Psoas muscle (tissue), 8 donors: ENCODE data around the gene SBF2. TPM values are rescaled to one million over a fixed set of nuclear protein-coding genes. Genes with fewer than 3 reads are reported as not detected.

Experiments used
- ATAC-seq, 4 donors: fragments of 200-7000 bp; cut with Tn5 transposase; one replicate each; pipeline ENCODE4 v1.9.1; 2020; ENCODE audit warnings: moderate library complexity in 3 of 4, mild to moderate bottlenecking in 2 of 4
- DNase-seq, 2 donors: peaks; one replicate each; pipeline ENCODE4 v3.0.0-alpha.2; 2020
- H3K27ac ChIP-seq: fragments of 200-600 bp; one replicate; pipeline ENCODE4 v1.8.0; 2022
- H3K27me3 ChIP-seq, 3 donors: fragments of 200-600 bp in 1 of 3; one replicate each; pipeline versions ENCODE4 v1.6.1 to v1.8.0; 2013 to 2022; ENCODE audit warnings: low read length in 2 of 3, mild to moderate bottlenecking in 2 of 3, moderate library complexity in 1 of 3; ENCODE audit not compliant: insufficient read depth in 3 of 3
- H3K36me3 ChIP-seq, 2 donors: fragments of 200-600 bp in 1 of 2; one replicate each; pipeline versions ENCODE4 v1.6.1 to v1.8.0; 2013 to 2022; ENCODE audit warnings: low read depth in 1 of 2, mild to moderate bottlenecking in 1 of 2, moderate library complexity in 1 of 2; ENCODE audit not compliant: insufficient read depth in 1 of 2
- H3K4me1 ChIP-seq: fragments of 200-600 bp; one replicate; pipeline ENCODE4 v1.8.0; 2022
- H3K4me3 ChIP-seq: fragments of 200-600 bp; one replicate; pipeline ENCODE4 v1.8.0; 2022; ENCODE audit warnings: mild to moderate bottlenecking
- H3K9me3 ChIP-seq: fragments of 200-600 bp; one replicate; pipeline ENCODE4 v1.8.0; 2022
- WGBS, 3 donors: extraction: QIAGEN DNeasy Blood & Tissue Kit; methylation state at CpG; one replicate each; pipeline versions ENCODE4 v1.1.6 to v1.1.7; 2013; 5-methylcytosine and 5-hydroxymethylcytosine counted together
- intact Hi-C, 2 donors: fragments of 100-400 bp; cut with DNase I; formaldehyde crosslinking; loops; one replicate each; pipeline versions ENCODE4 v1.11.0 to v1.14.2; 2022
- polyA plus RNA-seq, 3 donors: library from polyadenylated mRNA; stranded (reverse); fragments of 200-250 nt; gene quantifications; one replicate each; pipeline ENCODE4 v1.2.3, GENCODE V29; 2013
- total RNA-seq, 4 donors: library from RNA; stranded (reverse); fragmentation: NEBNext Ultra II Directional in 2 of 4; extraction: Animal tissue kit (Norgen Biotek cat#: 25700) in 2 of 4; gene quantifications; one replicate each; pipeline versions ENCODE4 v1.2.1 to v1.2.4, GENCODE V29; 2021 to 2023
- TF ChIP-seq, protein P1 (sequence below): fragments of 200-600 bp; IDR thresholded peaks from one replicate; pipeline ENCODE4 v1.8.0; 2022; ENCODE audit warnings: antibody characterized with exemption
- donor health status: healthy with polysubstance abuse.
- donor health status: DM: no; HTN: no; CAD: no; lungs with moderate emphysema.
- donor health status: Bipolar disorder and iron deficiency.
- donor health status: healthy.
- donor health status: DM: yes; HTN: yes; CAD: no.
- donor health status: DM: no; HTN: no; CAD: no.
- donor health status: DM: no; HTN: no; CAD: no.
- donor health status: DM: yes; HTN: yes; CAD: no.

Gene SBF2
- total and polyA plus RNA-seq, 7 donors = 3.3 to 12.6 (median 10.6) TPM

DNA sequence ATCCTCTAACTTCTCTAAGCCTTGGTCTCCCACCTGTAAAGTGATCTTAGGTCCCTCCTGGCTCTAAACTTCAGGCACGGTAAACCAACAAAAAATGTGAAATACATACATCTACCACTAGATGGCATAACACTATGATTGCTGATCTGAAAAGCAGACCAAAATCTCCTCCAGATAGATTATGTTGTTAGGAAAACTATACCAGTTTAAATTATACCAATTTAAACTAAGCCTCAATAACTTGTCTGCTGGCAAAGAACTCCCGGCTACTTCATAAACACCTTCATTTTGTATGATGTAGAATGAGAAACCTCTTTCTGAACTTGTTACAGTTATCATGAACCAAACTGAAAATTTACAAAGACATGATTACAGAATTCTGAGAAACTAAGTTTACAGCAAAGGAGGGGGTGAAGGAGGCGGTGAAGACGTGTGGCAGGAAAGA lies 85.9 kb downstream of the SBF2 start:
- H3K27ac ChIP-seq = no peak overlapping the region
- no peaks in the 10 kb centered on the region for H3K36me3 ChIP-seq
- peak; percentile 53 to 82 (median 64) for ATAC-seq
- H3K4me1 ChIP-seq = peaks cover 4% of the 10 kb centered on the region
- no peak overlapping the region for H3K4me3 ChIP-seq
- intact Hi-C loops = loop anchor here (2.0 to 5.0 kb wide), 3 partner anchors 99 to 114 kb away; partner anchors contain the start of gene ADM (in 1 of the 2)
- TF ChIP-seq, protein P1, sequence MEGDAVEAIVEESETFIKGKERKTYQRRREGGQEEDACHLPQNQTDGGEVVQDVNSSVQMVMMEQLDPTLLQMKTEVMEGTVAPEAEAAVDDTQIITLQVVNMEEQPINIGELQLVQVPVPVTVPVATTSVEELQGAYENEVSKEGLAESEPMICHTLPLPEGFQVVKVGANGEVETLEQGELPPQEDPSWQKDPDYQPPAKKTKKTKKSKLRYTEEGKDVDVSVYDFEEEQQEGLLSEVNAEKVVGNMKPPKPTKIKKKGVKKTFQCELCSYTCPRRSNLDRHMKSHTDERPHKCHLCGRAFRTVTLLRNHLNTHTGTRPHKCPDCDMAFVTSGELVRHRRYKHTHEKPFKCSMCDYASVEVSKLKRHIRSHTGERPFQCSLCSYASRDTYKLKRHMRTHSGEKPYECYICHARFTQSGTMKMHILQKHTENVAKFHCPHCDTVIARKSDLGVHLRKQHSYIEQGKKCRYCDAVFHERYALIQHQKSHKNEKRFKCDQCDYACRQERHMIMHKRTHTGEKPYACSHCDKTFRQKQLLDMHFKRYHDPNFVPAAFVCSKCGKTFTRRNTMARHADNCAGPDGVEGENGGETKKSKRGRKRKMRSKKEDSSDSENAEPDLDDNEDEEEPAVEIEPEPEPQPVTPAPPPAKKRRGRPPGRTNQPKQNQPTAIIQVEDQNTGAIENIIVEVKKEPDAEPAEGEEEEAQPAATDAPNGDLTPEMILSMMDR = peak; percentile 82
- H3K9me3 ChIP-seq = peaks cover 6% of the 10 kb centered on the region
- 13 to 24% (median 14%) methylated on average over 4 of the region's 4 CpGs for WGBS, 3 donors
- DNase-seq = no peak
- H3K27me3 ChIP-seq = no peaks in the 10 kb centered on the region

DNA sequence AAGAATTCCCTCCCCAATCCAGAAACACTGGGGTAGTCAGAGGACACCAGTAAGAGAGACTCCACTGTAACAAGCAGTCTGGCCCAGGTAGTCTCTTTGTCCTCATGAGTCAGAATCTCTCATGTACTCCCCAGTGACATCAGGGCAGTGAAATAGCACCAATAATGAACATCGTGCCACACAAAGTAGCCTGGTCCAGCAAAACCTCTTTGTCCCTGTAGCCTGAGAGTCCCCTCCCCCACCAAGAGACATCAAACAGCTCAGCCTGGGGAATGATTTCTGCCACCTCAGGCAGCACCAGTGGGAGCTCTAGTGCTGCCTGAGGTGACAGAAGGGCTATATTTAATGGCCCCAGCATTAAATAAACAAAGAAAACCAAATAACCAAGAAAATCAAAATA lies 88.1 kb downstream of the SBF2 start:
- intact Hi-C loops = loop anchor here (5.0 kb wide), 2 partner anchors 101 to 116 kb away; partner anchors contain the start of gene ADM (in 1 of the 2)
- Histone ChIP-seq H3K4me3 (no peak overlapping the region), H3K9me3 (peaks cover 8% of the 10 kb centered on the region), H3K27me3 (no peaks in the 10 kb centered on the region), H3K27ac (no peak overlapping the region), H3K4me1 (peaks cover 4% of the 10 kb centered on the region), H3K36me3 (no peaks in the 10 kb centered on the region)
- DNase-seq (no peak), ATAC-seq (peak; percentile 69 to 78 (median 76))
- WGBS, 3 donors = 25 to 71% (median 35%) methylated on average over 1 of the region's 1 CpG
- TF ChIP-seq, protein P1 = no peak

DNA sequence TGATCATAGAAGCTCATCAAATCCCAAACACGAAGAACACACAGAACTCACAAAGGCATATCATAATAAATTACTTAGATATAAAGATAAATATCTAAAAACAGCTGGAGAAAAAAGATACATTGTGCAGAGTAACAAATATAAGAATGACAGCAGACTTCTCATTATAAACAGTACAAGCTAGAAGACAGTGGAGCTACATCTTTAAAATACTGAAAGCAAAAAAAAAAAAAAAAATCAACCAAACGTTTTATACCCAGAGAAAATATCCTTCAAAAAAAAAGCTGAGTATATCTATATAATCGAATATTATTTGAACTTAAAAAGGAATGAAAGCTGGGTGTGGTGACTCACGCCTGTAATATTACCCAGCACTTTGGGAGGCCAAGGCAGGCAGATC lies 90.0 kb downstream of the SBF2 start:
- Histone ChIP-seq H3K36me3 (no peaks in the 10 kb centered on the region), H3K9me3 (peaks cover 8% of the 10 kb centered on the region), H3K27ac (no peak overlapping the region), H3K4me1 (peaks cover 4% of the 10 kb centered on the region), H3K4me3 (no peak overlapping the region), H3K27me3 (no peaks in the 10 kb centered on the region)
- no peak for DNase-seq
- 83 to 95% (median 93%) methylated on average over 4 of the region's 4 CpGs for WGBS, 3 donors
- intact Hi-C loops = no loop called here
- TF ChIP-seq, protein P1 = no peak
- no peak for ATAC-seq

DNA sequence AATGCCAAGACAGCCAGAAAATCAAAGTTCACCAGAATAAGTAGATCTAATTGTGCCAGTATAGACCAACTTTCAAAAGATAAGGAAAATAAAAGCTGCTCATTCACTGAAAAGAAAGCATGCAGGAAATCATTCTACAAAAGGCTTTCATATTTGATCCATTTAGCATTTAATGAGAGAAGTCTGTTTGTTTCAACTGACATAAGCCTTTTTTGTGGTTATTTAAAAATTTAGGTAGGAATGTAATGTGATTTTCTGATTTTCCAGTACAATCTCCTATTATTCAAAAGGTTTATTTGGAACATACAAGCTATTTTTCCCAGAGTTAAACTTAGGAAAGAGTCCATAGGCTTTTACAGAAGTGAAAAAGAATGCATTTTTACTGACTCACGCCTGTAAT lies 92.7 kb downstream of the SBF2 start:
- DNase-seq (no peak), ATAC-seq (no peak)
- Histone ChIP-seq H3K9me3 (peaks cover 8% of the 10 kb centered on the region), H3K4me3 (no peak overlapping the region), H3K27me3 (no peaks in the 10 kb centered on the region), H3K36me3 (no peaks in the 10 kb centered on the region), H3K4me1 (peaks cover 4% of the 10 kb centered on the region), H3K27ac (no peak overlapping the region)
- intact Hi-C loops = no loop called here
- TF ChIP-seq, protein P1 = no peak
- 42 to 74% (median 42%) methylated on average over 1 of the region's 1 CpG for WGBS, 3 donors

DNA sequence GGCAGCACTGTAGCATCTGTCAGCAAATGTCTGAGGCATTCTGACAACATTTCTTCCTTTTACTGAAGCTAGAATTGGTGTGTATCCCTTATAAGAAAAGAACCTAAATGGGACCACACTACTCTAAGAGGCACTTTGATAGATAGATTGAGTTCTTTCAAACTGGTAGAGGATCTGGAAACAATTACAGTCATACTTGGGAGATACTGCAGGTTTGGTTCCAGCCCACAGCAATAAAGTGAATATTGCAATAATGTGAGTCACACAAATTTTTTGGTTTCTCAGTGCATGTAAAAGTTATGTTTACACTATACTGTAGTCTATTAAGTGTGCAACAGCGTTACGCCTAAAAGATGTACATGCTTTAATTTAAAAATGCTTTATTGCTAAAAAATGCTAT lies 96.9 kb downstream of the SBF2 start:
- DNase-seq (no peak), ATAC-seq (no peak)
- Histone ChIP-seq H3K9me3 (no peaks in the 10 kb centered on the region), H3K36me3 (peaks cover 0 to 9% of the 10 kb centered on the region in 2 donors), H3K27ac (no peak overlapping the region), H3K4me1 (no peaks in the 10 kb centered on the region), H3K27me3 (no peaks in the 10 kb centered on the region), H3K4me3 (no peak overlapping the region)
- intact Hi-C loops = no loop called here
- TF ChIP-seq, protein P1 = no peak
- 95 to 99% (median 98%) methylated on average over 2 of the region's 2 CpGs for WGBS, 3 donors
